ENCODE data around the gene NINJ1.

NINJ1 gene

GRCh38 chr9:93171261-93171990 lies 37.4 kb upstream of the NINJ1 start:
- H3K4me3 ChIP-seq (ENCODE audit: low read length) = no peak overlapping the region
- no peak overlapping the region for H3K9ac ChIP-seq (ENCODE audit: low read length)
- H3K9me3 ChIP-seq (ENCODE audit: control insufficient read depth, low read length) = no peaks in the 10 kb centered on the region
- H3K27me3 ChIP-seq (ENCODE audit: control insufficient read depth, insufficient read depth, low read length) = peaks cover 3% of the 10 kb centered on the region
- no peaks in the 10 kb centered on the region for H3K36me3 ChIP-seq (ENCODE audit: control insufficient read depth, insufficient read depth, low read length)
- peaks cover 5% of the 10 kb centered on the region for H3K4me1 ChIP-seq (ENCODE audit: control insufficient read depth, insufficient read depth, low read length)

DNA sequence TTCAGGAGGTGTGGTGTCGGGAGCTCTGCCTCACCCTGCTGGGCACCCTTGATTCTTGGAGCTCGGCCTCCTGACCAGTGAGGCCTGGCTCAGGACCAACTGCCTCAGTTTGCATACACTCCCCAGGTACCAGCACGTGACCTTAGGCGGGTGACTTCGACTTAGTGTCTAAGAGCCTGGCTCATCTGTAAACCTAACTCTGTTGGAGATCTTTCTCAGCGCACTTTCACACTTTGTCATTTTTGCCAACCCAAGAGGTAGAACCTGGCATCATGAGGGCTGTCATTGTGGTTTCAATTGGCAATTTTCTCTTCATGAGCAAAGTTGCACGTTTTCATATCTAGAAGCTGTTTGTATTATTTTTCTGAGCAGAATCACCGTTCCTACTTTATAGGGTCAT lies 36.5 kb upstream of the NINJ1 start:
- Histone ChIP-seq H3K9me3 (ENCODE audit: control insufficient read depth, low read length) (no peaks in the 10 kb centered on the region), H3K9ac (ENCODE audit: low read length) (no peak overlapping the region), H3K27me3 (ENCODE audit: control insufficient read depth, insufficient read depth, low read length) (peaks cover 3% of the 10 kb centered on the region), H3K36me3 (ENCODE audit: control insufficient read depth, insufficient read depth, low read length) (no peaks in the 10 kb centered on the region), H3K4me1 (ENCODE audit: control insufficient read depth, insufficient read depth, low read length) (peaks cover 5% of the 10 kb centered on the region), H3K4me3 (ENCODE audit: low read length) (no peak overlapping the region)

- Histone ChIP-seq H3K4me3 (ENCODE audit: low read length) (no peak overlapping the region), H3K9me3 (ENCODE audit: control insufficient read depth, low read length) (no peaks in the 10 kb centered on the region), H3K4me1 (ENCODE audit: control insufficient read depth, insufficient read depth, low read length) (peaks cover 5% of the 10 kb centered on the region), H3K36me3 (ENCODE audit: control insufficient read depth, insufficient read depth, low read length) (no peaks in the 10 kb centered on the region), H3K9ac (ENCODE audit: low read length) (no peak overlapping the region), H3K27me3 (ENCODE audit: control insufficient read depth, insufficient read depth, low read length) (peaks cover 3% of the 10 kb centered on the region)
These were observed 35.4 kb upstream of the NINJ1 start for GRCh38 chr9:93169444-93169843.

DNA sequence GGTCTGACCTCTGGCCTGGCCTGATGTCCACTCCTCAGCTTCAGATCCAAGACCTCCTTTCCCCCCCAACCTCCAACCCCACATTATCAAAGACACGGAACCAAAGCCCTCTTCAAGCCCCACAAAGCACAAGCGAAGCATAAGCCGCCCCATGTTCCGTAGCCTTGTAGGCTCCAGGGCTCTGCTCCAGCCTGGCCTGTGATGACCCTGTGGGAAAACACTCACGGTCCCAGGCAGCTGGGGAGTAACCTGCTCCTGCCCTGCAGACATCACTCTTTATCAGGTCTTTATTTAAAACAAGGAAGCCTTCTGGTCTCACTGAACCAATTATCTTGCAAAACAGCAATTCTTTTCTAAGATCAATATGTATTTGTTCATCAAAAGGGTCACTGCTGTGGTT lies 34.5 kb upstream of the NINJ1 start:
- Histone ChIP-seq H3K9me3 (ENCODE audit: control insufficient read depth, low read length) (no peaks in the 10 kb centered on the region), H3K9ac (ENCODE audit: low read length) (no peak overlapping the region), H3K4me3 (ENCODE audit: low read length) (no peak overlapping the region), H3K36me3 (ENCODE audit: control insufficient read depth, insufficient read depth, low read length) (no peaks in the 10 kb centered on the region), H3K27me3 (ENCODE audit: control insufficient read depth, insufficient read depth, low read length) (peaks cover 3% of the 10 kb centered on the region), H3K4me1 (ENCODE audit: control insufficient read depth, insufficient read depth, low read length) (peaks cover 4% of the 10 kb centered on the region)

DNA sequence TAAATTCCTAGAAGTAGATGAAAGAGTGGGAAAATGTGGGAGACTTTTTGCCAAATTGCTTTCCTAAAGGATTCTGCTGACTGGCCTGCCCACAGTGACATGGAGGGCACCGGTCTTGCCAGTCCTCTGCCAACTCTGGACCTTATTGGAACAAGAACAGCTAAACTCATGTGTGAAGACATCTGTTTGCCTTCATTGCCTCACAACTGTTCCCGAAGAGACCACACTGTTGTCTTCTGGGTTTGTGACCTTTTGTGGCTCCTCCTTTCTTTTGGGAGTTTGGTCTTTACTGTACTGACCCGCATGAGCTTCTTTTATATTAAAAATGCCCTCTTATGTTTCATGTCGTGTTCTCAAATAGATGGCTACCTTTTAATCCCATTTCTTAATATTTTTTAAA lies 33.8 kb upstream of the NINJ1 start:
- Histone ChIP-seq H3K9ac (ENCODE audit: low read length) (no peak overlapping the region), H3K36me3 (ENCODE audit: control insufficient read depth, insufficient read depth, low read length) (no peaks in the 10 kb centered on the region), H3K4me3 (ENCODE audit: low read length) (no peak overlapping the region), H3K4me1 (ENCODE audit: control insufficient read depth, insufficient read depth, low read length) (no peaks in the 10 kb centered on the region), H3K27me3 (ENCODE audit: control insufficient read depth, insufficient read depth, low read length) (peaks cover 3% of the 10 kb centered on the region), H3K9me3 (ENCODE audit: control insufficient read depth, low read length) (no peaks in the 10 kb centered on the region)

- no peaks in the 10 kb centered on the region for H3K4me1 ChIP-seq (ENCODE audit: control insufficient read depth, insufficient read depth, low read length)
- H3K9me3 ChIP-seq (ENCODE audit: control insufficient read depth, low read length) = no peaks in the 10 kb centered on the region
- no peak overlapping the region for H3K4me3 ChIP-seq (ENCODE audit: low read length)
- no peak overlapping the region for H3K9ac ChIP-seq (ENCODE audit: low read length)
- H3K36me3 ChIP-seq (ENCODE audit: control insufficient read depth, insufficient read depth, low read length) = no peaks in the 10 kb centered on the region
- H3K27me3 ChIP-seq (ENCODE audit: control insufficient read depth, insufficient read depth, low read length) = peaks cover 3% of the 10 kb centered on the region
These were observed 33.1 kb upstream of the NINJ1 start for GRCh38 chr9:93167185-93167584.

DNA sequence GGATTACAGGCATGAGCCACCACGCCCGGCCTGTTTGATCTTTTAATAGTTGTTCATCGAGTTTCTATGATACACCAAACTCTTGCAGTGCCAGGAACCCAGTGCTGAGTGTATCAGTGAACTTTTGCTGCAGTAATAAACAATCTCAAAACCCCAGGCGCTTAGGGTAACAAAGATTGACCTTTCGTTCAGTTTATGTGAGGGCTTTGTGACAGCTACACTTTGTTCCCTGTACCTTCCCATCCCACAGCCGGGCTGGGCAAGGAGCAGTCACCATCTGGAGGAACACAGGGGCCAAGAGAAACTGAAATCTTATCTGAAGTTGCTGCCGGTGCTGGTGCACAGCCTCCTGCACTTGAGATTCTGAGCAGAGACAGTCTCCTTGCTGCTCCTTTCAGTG lies 32.6 kb upstream of the NINJ1 start:
- Histone ChIP-seq H3K9ac (ENCODE audit: low read length) (no peak overlapping the region), H3K4me1 (ENCODE audit: control insufficient read depth, insufficient read depth, low read length) (no peaks in the 10 kb centered on the region), H3K36me3 (ENCODE audit: control insufficient read depth, insufficient read depth, low read length) (no peaks in the 10 kb centered on the region), H3K27me3 (ENCODE audit: control insufficient read depth, insufficient read depth, low read length) (peaks cover 3% of the 10 kb centered on the region), H3K4me3 (ENCODE audit: low read length) (no peak overlapping the region), H3K9me3 (ENCODE audit: control insufficient read depth, low read length) (no peaks in the 10 kb centered on the region)

DNA sequence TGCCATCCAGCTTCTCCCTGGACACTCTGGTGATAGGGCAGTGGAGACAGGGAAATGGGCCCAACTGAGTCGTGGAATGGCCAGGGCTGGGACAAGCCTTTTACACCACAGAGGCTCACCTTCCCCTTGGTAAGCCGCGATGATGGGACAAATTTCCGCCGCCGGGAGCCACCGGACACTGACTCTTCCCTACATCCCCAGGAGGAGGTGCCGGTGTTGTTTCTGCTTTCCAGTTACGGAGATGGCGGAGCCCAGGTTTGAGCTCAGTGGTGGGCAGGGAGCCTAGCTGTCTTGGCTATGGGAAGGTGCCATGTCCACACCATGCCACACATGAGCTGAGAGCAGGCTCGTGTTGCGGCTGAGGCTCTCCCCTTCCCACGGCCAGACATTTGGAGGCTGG lies 30.0 kb upstream of the NINJ1 start:
- no peaks in the 10 kb centered on the region for H3K36me3 ChIP-seq (ENCODE audit: control insufficient read depth, insufficient read depth, low read length)
- peaks cover 1% of the 10 kb centered on the region for H3K27me3 ChIP-seq (ENCODE audit: control insufficient read depth, insufficient read depth, low read length)

GRCh38 chr9:93161786-93162562 lies 27.9 kb upstream of the NINJ1 start:
- H3K36me3 ChIP-seq (ENCODE audit: control insufficient read depth, insufficient read depth, low read length) = no peaks in the 10 kb centered on the region
- no peaks in the 10 kb centered on the region for H3K4me1 ChIP-seq (ENCODE audit: control insufficient read depth, insufficient read depth, low read length)
- no peaks in the 10 kb centered on the region for H3K9me3 ChIP-seq (ENCODE audit: control insufficient read depth, low read length)
- H3K4me3 ChIP-seq (ENCODE audit: low read length) = no peak overlapping the region
- H3K27me3 ChIP-seq (ENCODE audit: control insufficient read depth, insufficient read depth, low read length) = no peaks in the 10 kb centered on the region
- H3K9ac ChIP-seq (ENCODE audit: low read length) = no peak overlapping the region

More for the DNA sequence above, 30.0 kb upstream of the NINJ1 start:
- no peak overlapping the region for H3K4me3 ChIP-seq (ENCODE audit: low read length)
- no peak overlapping the region for H3K9ac ChIP-seq (ENCODE audit: low read length)
- H3K4me1 ChIP-seq (ENCODE audit: control insufficient read depth, insufficient read depth, low read length) = no peaks in the 10 kb centered on the region
- no peaks in the 10 kb centered on the region for H3K9me3 ChIP-seq (ENCODE audit: control insufficient read depth, low read length)

GRCh38 chr9:93159601-93160471 lies 25.8 kb upstream of the NINJ1 start:
- H3K4me3 ChIP-seq (ENCODE audit: low read length) = no peak overlapping the region
- H3K36me3 ChIP-seq (ENCODE audit: control insufficient read depth, insufficient read depth, low read length) = no peaks in the 10 kb centered on the region
- H3K9me3 ChIP-seq (ENCODE audit: control insufficient read depth, low read length) = no peaks in the 10 kb centered on the region
- no peak overlapping the region for H3K9ac ChIP-seq (ENCODE audit: low read length)
- H3K4me1 ChIP-seq (ENCODE audit: control insufficient read depth, insufficient read depth, low read length) = no peaks in the 10 kb centered on the region
- no peaks in the 10 kb centered on the region for H3K27me3 ChIP-seq (ENCODE audit: control insufficient read depth, insufficient read depth, low read length)

GRCh38 chr9:93156475-93157008 lies 22.5 kb upstream of the NINJ1 start:
- H3K4me1 ChIP-seq (ENCODE audit: control insufficient read depth, insufficient read depth, low read length) = no peaks in the 10 kb centered on the region
- no peaks in the 10 kb centered on the region for H3K36me3 ChIP-seq (ENCODE audit: control insufficient read depth, insufficient read depth, low read length)
- H3K9me3 ChIP-seq (ENCODE audit: control insufficient read depth, low read length) = no peaks in the 10 kb centered on the region
- no peak overlapping the region for H3K9ac ChIP-seq (ENCODE audit: low read length)
- no peak overlapping the region for H3K4me3 ChIP-seq (ENCODE audit: low read length)
- H3K27me3 ChIP-seq (ENCODE audit: control insufficient read depth, insufficient read depth, low read length) = no peaks in the 10 kb centered on the region

Data from mucosa of stomach (tissue), 1 donor.